NCI-H2081 (cell line): ENCODE results near the gene ADPGK.
A peak's percentile ranks its signal among the peaks of the same experiment; 100 is the strongest.
"Not testable (repeated sequence)": the region's sequence is repeated elsewhere in the genome, so short reads cannot be mapped to it uniquely, and the experiment has no call there.

Experiments
- DNase-seq, 2 experiments: peaks; one replicate each; lab custom pipeline; 2025; lab: John Stamatoyannopoulos, UW

The ADPGK gene

GRCh38 chr15:72783640-72784455 is at the start of gene ADPGK:
ADPGK (minus strand) TSS chr15:72783758; CDS start chr15:72783691, 67 bp downstream.
- peak; percentile 92 to 94 for DNase-seq

DNA sequence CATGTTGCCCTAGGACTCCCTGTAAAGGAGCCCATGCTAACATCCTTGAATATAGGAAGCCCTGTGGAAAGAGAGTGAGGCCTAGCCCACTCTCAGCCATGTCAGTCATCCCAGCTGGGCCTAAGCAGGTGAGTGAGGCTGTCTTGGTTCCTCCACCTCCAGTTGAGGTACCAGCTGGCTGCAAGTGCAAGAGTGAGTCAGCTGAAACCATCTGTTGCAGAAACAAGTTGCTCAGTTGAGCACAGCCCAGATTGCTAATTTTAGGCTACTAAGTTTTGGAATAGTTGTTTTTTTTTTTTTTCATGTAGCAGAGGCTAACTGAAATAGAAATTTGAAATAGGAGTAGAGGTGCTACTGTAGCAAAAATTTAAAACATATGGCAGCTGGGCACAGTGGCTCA is 43.7 kb upstream of the ADPGK start:
- DNase-seq = no peak

- DNase-seq = no peak
Observed at GRCh38 chr15:72826611-72827010, 43.1 kb upstream of the ADPGK start.

- DNase-seq = no peak
Observed at GRCh38 chr15:72825829-72826228, 42.3 kb upstream of the ADPGK start.

DNA sequence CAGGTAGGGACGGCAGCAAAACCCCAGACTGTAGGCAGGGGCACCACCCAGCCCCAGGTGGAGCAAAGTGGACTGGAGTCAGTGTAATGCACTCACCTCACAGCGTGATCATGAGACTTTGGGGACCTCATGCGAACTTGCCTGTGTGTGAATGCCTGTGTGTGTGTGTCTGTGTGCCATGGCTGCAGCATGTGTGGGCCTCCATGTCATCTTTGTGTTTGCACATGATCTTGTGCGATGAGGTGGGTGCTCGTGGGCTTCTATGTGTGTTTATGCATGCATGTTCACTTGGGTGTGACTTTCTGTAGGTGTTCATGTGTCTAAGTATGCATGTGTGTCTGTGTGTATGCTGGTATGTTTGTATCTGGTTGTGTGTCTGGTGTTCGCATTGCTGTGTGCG is 41.2 kb upstream of the ADPGK start:
- no peak for DNase-seq

DNA sequence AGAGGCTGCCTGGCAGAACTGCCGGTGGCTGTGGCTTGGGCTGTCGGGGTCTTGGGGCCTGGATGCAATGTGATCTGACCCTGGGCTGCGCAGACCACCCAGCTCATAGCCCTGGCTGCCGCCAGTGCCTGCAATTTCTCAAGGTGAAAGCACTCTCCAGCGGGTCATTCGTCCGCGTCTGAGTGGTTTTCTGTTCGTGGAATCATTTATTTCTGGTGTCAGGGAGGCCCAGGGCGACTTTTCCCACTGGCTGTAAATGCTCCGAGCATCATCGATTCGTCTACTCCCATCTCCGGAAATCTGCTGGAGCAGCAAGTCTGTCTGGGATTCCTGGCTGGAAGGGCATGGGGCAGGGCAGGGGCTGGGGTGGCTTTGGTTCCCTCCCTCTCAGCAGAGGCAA is 40.6 kb upstream of the ADPGK start:
- no peak for DNase-seq

GRCh38 chr15:72820278-72820677 is 36.7 kb upstream of the ADPGK start:
- DNase-seq = no peak

GRCh38 chr15:72818632-72819031 is 35.1 kb upstream of the ADPGK start:
- no peak for DNase-seq

GRCh38 chr15:72813345-72814004 is 29.9 kb upstream of the ADPGK start:
- no peak for DNase-seq

DNA sequence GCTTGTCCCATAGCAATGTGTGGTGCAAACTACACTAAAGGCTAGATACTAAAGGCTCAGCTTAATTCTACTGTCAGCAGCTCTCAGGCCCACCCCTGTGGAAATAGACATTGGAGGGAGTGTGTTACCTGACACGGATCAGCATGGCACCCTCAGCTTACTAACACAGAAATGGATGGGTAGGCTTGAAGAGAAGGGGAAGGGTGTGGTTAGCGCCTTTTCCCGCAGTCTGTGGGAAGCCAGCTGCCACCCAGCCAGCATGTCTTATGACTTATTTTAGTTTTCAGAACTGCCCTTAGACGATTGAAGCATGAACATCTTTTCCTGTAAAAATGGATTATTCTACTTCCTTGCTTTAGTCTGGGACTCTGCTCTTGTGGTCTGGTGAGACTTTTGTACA is 25.8 kb upstream of the ADPGK start:
- DNase-seq = no peak

DNA sequence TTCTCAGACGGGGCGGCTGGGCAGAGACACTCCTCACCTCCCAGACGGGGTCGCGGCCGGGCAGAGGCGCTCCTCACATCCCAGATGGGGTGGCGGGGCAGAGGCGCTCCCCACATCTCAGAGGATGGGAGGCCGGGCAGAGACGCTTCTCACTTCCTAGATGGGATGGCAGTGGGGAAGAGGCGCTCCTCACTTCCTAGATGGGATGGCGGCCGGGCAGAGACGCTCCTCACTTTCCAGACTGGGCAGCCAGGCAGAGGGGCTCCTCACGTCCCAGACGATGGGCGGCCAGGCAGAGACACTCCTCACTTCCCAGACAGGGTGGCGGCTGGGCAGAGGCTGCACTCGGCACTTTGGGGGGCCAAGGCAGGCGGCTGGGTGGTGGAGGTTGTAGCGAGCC is 23.8 kb upstream of the ADPGK start:
- not testable (repeated sequence) for DNase-seq

DNA sequence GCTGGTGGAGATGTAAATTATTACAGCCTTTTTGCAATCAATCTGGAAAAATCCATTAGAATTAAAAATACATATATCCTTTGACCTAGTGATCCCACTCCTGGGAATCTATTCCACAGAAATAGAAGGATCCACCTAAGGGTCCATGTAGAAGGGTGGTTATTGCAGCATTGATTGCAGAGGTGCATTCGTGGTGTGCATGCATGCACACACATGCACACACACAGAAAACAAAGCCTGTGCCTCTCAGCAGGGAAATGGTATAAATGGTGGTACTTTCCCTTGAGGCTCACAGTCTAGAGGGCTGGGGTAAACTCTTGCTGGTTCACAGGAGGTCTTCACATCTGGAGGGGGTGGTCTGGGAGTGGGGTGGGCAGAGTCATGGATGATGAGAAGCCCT is 19.4 kb upstream of the ADPGK start:
- no peak for DNase-seq

DNA sequence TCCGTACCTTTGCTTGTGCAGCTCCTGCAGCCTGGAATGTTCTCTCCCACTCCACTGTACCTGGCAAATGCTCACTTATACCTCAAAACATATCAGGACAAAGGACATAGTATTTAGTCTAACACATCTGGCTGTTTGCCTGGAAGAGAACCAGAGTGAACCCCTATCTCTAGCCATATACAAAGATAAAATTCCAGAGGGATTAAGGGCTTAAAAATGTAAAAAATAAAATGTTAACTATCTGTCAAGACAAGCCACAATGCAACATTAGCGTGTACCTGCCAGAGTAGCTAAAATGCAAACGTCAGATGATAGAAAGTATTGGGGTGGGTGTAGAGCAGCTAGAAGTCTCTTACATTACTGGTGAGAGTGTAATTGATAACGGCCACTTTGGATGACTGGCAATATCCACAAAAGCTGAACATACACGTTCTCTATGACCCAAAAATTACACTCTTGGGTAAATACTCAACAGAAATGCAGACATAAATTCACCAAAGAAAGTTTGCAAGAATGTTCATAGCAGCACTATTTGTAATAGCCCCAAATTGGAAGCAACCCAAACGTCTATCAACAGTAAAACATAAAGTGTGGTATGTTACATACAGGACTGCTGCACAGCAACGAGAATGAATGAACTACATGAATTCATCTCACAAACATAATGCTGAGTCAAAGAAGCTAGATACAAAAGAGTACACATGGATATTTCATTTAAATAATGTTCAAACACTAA is 18.2 kb upstream of the ADPGK start:
- no peak for DNase-seq

- DNase-seq = no peak
Observed at GRCh38 chr15:72800833-72801481, 17.4 kb upstream of the ADPGK start.

GRCh38 chr15:72797834-72798233 is 14.3 kb upstream of the ADPGK start:
- no peak for DNase-seq

GRCh38 chr15:72797338-72797689 is 13.8 kb upstream of the ADPGK start:
- no peak for DNase-seq

DNA sequence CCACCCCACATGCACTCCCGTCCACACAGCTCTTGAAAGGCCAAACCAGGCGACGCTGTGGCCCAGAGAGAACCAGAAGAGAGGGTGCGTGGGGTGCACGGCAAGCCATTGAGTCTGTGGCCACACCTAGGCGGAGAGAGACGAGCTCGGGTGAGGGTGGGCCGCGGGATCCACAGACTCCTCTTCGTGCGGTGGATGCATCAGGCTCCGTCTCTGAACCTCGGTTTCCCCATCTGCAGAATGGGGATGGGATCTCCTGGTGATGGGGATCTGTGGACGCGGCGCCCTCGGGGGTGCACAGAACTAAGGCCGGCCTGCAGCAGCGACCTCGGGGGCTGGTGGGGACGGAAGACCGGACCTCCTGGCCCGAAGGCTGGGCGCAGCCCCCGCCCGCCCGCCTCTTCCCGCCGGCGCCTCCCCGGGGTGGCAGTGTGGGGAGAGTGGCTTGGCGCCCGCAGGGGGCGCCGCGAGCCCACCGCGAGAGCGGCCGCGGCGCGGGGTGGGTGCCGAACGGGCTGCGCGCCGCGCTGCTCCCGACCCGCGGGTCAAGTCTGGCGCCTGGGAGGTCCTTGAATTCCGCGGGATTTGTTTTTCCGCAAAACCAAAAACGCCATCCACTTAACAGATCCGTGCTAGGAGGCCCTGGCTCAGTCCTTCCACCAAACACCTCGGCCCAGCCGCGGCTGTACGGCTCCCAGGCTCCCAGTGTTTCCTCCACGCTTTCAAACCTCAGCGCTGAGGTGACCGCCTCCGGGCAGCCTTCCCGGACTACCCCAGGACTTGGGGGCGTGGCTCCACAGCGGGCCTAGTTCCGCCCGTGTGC is 13.2 kb upstream of the ADPGK start:
- peak; percentile 31 to 63 for DNase-seq

DNA sequence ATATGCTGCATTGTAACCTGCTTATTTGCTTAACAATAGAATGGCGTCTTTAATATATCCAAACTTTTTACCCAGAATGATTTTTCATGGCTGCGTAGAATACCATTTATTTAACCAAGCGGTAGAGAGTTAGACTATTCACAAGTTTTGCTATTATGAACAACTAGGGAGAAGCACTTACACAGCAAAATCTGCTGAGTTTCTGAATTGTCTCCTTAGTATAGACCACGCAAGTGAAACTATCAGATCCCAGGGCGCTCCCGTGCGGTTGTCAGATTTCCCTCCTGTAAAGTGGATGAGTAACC is 12.6 kb upstream of the ADPGK start:
- no peak for DNase-seq

GRCh38 chr15:72793766-72794660 is 10.5 kb upstream of the ADPGK start:
- DNase-seq = no peak

GRCh38 chr15:72792431-72792830 is 8.9 kb upstream of the ADPGK start:
- no peak for DNase-seq
